GM12878 (cell line): Measurements from ENCODE around the gene USP34. TPM values are rescaled to one million over a fixed set of nuclear protein-coding genes. Genes with fewer than 3 reads are reported as not detected.

ENCODE experiments used
- polyA plus RNA-seq, 11 experiments: library from polyadenylated mRNA; depleted of rRNA in 4 of 11; unstranded in 6 of 11; stranded (reverse) in 5 of 11; fragments of >200 nt; fragmentation: Nextera tagmentation in 4 of 11; fragmentation: Illumina TruSeq in 1 of 11; extraction: Ambion mirVana in 4 of 11; extraction: Trizol in 1 of 11; gene quantifications; 1 replicate in 1 of 11; 2 replicates in 10 of 11; pipeline versions ENCODE4 v1.2.1 to v1.2.3, GENCODE V29; 2011 to 2016; ENCODE audit warnings: inconsistent platforms in 2 of 11, missing spikeins in 2 of 11, low read depth in 1 of 11
- small RNA-seq: library from RNA; depleted of rRNA; stranded (forward); fragments of <200 nt; gene quantifications from one replicate; pipeline ENCODE3, GENCODE V24; 2014
- total RNA-seq, 4 experiments: library from RNA; depleted of rRNA in 3 of 4; stranded (reverse); fragments of >200 nt in 3 of 4; fragmentation: Illumina TruSeq in 1 of 4; extraction: Trizol in 1 of 4; gene quantifications; 2 replicates each; pipeline versions ENCODE4 v1.2.1 to v1.2.3, GENCODE V29; 2013 to 2021

USP34 gene
- total and polyA plus RNA-seq, 10 of the 15 experiments (the other 5 are each of a cell fraction or from before 2014, with no cell fraction given) = 26.2 to 106 (median 62.1) TPM

Small RNA genes lying within 50 kb of the gene (small RNA-seq; reads per million reads assigned to genes)
- not detected for gene SNORA70B

Other genes with a start within 250 kb of the USP34 start
- gene XPO1, start 67.3 kb upstream of the USP34 start, total RNA-seq (2014; rRNA removed) = 189 and 249 TPM in 2 replicates
- gene XPO1, start 67.3 kb upstream of the USP34 start, total RNA-seq (2014; rRNA removed; fragmentation: Illumina TruSeq; extraction: Trizol) = 210 and 216 TPM in 2 replicates
- 149 and 159 TPM in 2 replicates for gene XPO1, start 67.3 kb upstream of the USP34 start, total RNA-seq (2021)
- 203 and 303 TPM in 2 replicates for gene XPO1, start 67.3 kb upstream of the USP34 start, polyA plus RNA-seq (2011; rRNA removed)
- gene XPO1, start 67.3 kb upstream of the USP34 start, polyA plus RNA-seq (2014; fragmentation: Illumina TruSeq; extraction: Trizol) = 193 and 229 TPM in 2 replicates
- 10 to 100 TPM; 57.3 to 62.8 TPM for gene XPO1, start 67.3 kb upstream of the USP34 start, polyA plus RNA-seq (2014; fragmentation: Nextera tagmentation; extraction: Ambion mirVana)
- gene XPO1, start 67.3 kb upstream of the USP34 start, polyA plus RNA-seq (2014; rRNA removed) = 128 and 146 TPM in 2 replicates
- gene XPO1, start 67.3 kb upstream of the USP34 start, polyA plus RNA-seq (2016; fragmentation: Nextera tagmentation; extraction: Ambion mirVana) = 100 to 1,000 TPM; 123 to 140 TPM